OCI-LY3 (cell line): ENCODE results near the gene KRT74.

Experiments
- EZH2phosphoT487 ChIP-seq: fragments of 200-600 bp; shearing (Covaris generic); IDR thresholded peaks from 2 replicates; pipeline ENCODE4 v1.6.1; 2018; ENCODE audit warnings: antibody characterized with exemption, mixed run types, low read depth
- TF ChIP-seq, protein P1 (sequence below): fragments of 200-600, 300-600 bp; sonication (generic); IDR thresholded peaks from 2 replicates; pipeline ENCODE4 v1.5.1; 2014; ENCODE audit warnings: antibody characterized with exemption, low read length, low read depth

DNA sequence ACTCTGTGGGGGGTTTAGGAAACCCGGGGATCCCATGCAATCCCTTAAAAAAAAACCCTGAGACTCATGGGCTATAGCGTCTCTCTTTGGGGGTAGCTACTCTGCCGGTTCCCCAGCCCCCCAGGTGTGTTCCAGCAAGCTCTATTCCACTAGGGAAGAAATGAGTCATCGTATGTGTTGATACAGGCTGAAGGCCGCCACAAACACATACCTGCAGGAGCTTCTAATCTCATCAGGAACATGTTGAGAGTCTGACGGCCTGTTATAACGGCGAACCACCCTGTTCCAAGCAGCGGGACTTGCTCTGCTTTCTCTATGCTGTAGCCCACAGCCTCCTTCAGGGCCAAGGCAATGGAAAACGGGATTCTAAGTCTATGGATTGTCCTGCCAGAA, 52.5 kb downstream of the KRT74 start:
- TF ChIP-seq, protein P1, sequence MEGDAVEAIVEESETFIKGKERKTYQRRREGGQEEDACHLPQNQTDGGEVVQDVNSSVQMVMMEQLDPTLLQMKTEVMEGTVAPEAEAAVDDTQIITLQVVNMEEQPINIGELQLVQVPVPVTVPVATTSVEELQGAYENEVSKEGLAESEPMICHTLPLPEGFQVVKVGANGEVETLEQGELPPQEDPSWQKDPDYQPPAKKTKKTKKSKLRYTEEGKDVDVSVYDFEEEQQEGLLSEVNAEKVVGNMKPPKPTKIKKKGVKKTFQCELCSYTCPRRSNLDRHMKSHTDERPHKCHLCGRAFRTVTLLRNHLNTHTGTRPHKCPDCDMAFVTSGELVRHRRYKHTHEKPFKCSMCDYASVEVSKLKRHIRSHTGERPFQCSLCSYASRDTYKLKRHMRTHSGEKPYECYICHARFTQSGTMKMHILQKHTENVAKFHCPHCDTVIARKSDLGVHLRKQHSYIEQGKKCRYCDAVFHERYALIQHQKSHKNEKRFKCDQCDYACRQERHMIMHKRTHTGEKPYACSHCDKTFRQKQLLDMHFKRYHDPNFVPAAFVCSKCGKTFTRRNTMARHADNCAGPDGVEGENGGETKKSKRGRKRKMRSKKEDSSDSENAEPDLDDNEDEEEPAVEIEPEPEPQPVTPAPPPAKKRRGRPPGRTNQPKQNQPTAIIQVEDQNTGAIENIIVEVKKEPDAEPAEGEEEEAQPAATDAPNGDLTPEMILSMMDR: no peak
- no peak for TF ChIP-seq EZH2phosphoT487
